ENCODE data around the gene HTRA1.

HTRA1 gene

DNA sequence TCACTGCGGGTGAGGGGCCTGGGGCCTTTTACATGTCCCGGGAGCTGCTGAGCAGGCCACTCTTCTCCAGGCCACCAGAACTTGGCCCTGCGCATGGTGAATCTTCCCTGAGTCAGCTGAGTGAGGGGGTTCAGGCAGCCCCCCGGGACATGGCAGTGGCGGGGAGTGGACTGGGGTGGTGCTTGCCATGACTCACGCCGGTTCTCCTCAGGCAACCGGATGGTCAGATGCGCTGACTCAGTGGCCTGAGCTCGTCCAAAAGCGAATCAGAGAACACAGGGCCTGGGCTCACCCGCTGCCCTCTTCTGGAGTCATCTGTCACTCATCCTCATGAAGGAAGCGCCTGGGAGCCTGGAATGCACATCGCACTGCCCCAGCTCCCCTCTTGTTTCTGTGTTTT is 33.5 kb downstream of the HTRA1 start:
- Histone ChIP-seq H3K79me2 (ENCODE audit: control insufficient read depth, insufficient read depth, low read length) (no peaks in the 10 kb centered on the region), H3K4me1 (ENCODE audit: control insufficient read depth, low read depth, low read length) (peaks cover 10% of the 10 kb centered on the region), H3K27ac (ENCODE audit: low read depth, low read length) (no peak overlapping the region), H4K5ac (ENCODE audit: low read length) (no peak overlapping the region), H2BK5ac (ENCODE audit: low read length) (no peak overlapping the region), H3K18ac (ENCODE audit: low read length) (no peak overlapping the region), H2BK120ac (ENCODE audit: low read depth, low read length) (no peak overlapping the region), H3K36me3 (ENCODE audit: control insufficient read depth, insufficient read depth, low read length) (no peaks in the 10 kb centered on the region), H3K4ac (ENCODE audit: low read depth, low read length) (no peak overlapping the region), H3K4me3 (ENCODE audit: low read length) (no peak overlapping the region), H3K79me1 (ENCODE audit: low read length) (no peaks in the 10 kb centered on the region), H3K27me3 (ENCODE audit: insufficient read depth, low read length, poor library complexity) (no peaks in the 10 kb centered on the region), H3K9ac (ENCODE audit: low read length) (no peak overlapping the region), H2BK15ac (replicated peaks; ENCODE audit: low read depth) (no peak overlapping the region), H4K8ac (ENCODE audit: low read depth, low read length) (no peak overlapping the region), H3K23ac (ENCODE audit: low read length) (no peak overlapping the region), H2AK5ac (ENCODE audit: low read length) (no peak overlapping the region), H3K4me2 (ENCODE audit: low read length) (no peak overlapping the region), H3K56ac (ENCODE audit: low read length) (no peak overlapping the region)
- WGBS (ENCODE audit: extremely low coverage, insufficient coverage, low lambda C conversion rate), result no CpG with 5 or more reads among the region's 14 CpGs
- no peak for DNase-seq

- Histone ChIP-seq H3K4me3 (ENCODE audit: low read length) (no peak overlapping the region), H2BK15ac (replicated peaks; ENCODE audit: low read depth) (no peak overlapping the region), H3K4me1 (ENCODE audit: control insufficient read depth, low read depth, low read length) (peaks cover 10% of the 10 kb centered on the region), H4K8ac (ENCODE audit: low read depth, low read length) (no peak overlapping the region), H3K4ac (ENCODE audit: low read depth, low read length) (no peak overlapping the region), H3K23ac (ENCODE audit: low read length) (no peak overlapping the region), H3K9ac (ENCODE audit: low read length) (no peak overlapping the region), H2AK5ac (ENCODE audit: low read length) (no peak overlapping the region), H3K18ac (ENCODE audit: low read length) (peak overlapping the region; percentile 41), H3K4me2 (ENCODE audit: low read length) (no peak overlapping the region), H2BK5ac (ENCODE audit: low read length) (no peak overlapping the region), H3K27me3 (ENCODE audit: insufficient read depth, low read length, poor library complexity) (no peaks in the 10 kb centered on the region), H4K5ac (ENCODE audit: low read length) (no peak overlapping the region), H2BK120ac (ENCODE audit: low read depth, low read length) (no peak overlapping the region), H3K27ac (ENCODE audit: low read depth, low read length) (no peak overlapping the region), H3K36me3 (ENCODE audit: control insufficient read depth, insufficient read depth, low read length) (no peaks in the 10 kb centered on the region), H3K79me2 (ENCODE audit: control insufficient read depth, insufficient read depth, low read length) (no peaks in the 10 kb centered on the region), H3K79me1 (ENCODE audit: low read length) (no peaks in the 10 kb centered on the region), H3K56ac (ENCODE audit: low read length) (no peak overlapping the region)
- no CpG with 5 or more reads among the region's 12 CpGs for WGBS (ENCODE audit: extremely low coverage, insufficient coverage, low lambda C conversion rate)
- peak; percentile 94 for DNase-seq
Measured at GRCh38 chr10:122495406-122496340, 34.3 kb downstream of the HTRA1 start.

DNA sequence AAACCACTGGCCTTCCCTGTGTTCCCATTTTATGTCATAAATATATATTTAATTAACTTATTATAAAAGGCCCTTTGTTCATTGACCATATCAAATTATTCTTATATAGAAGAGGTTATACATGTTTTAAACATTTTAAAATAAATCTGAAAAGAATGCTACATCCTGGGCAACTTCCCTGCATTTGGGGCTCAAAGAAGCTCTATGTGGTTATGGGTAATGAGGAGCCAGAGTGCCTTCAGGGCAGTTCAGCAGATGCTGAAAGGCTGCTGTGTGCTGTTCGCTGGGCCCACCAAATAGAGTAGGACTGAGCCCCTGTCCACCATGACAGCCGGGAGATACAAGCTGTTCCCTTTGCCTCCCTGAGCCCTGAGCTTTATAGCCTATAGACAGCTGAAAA is 35.9 kb downstream of the HTRA1 start:
- Histone ChIP-seq H3K18ac (ENCODE audit: low read length) (no peak overlapping the region), H2BK15ac (replicated peaks; ENCODE audit: low read depth) (no peak overlapping the region), H2BK5ac (ENCODE audit: low read length) (no peak overlapping the region), H3K4me1 (ENCODE audit: control insufficient read depth, low read depth, low read length) (peaks cover 10% of the 10 kb centered on the region), H3K27ac (ENCODE audit: low read depth, low read length) (no peak overlapping the region), H3K4ac (ENCODE audit: low read depth, low read length) (no peak overlapping the region), H3K27me3 (ENCODE audit: insufficient read depth, low read length, poor library complexity) (no peaks in the 10 kb centered on the region), H3K9ac (ENCODE audit: low read length) (no peak overlapping the region), H3K4me2 (ENCODE audit: low read length) (no peak overlapping the region), H3K79me2 (ENCODE audit: control insufficient read depth, insufficient read depth, low read length) (no peaks in the 10 kb centered on the region), H4K5ac (ENCODE audit: low read length) (no peak overlapping the region), H3K79me1 (ENCODE audit: low read length) (no peaks in the 10 kb centered on the region), H3K36me3 (ENCODE audit: control insufficient read depth, insufficient read depth, low read length) (no peaks in the 10 kb centered on the region), H3K56ac (ENCODE audit: low read length) (no peak overlapping the region), H3K4me3 (ENCODE audit: low read length) (no peak overlapping the region), H3K23ac (ENCODE audit: low read length) (no peak overlapping the region), H2BK120ac (ENCODE audit: low read depth, low read length) (no peak overlapping the region), H2AK5ac (ENCODE audit: low read length) (no peak overlapping the region), H4K8ac (ENCODE audit: low read depth, low read length) (no peak overlapping the region)
- no peak for DNase-seq
- no CpG with 5 or more reads among the region's 2 CpGs for WGBS (ENCODE audit: extremely low coverage, insufficient coverage, low lambda C conversion rate)

DNA sequence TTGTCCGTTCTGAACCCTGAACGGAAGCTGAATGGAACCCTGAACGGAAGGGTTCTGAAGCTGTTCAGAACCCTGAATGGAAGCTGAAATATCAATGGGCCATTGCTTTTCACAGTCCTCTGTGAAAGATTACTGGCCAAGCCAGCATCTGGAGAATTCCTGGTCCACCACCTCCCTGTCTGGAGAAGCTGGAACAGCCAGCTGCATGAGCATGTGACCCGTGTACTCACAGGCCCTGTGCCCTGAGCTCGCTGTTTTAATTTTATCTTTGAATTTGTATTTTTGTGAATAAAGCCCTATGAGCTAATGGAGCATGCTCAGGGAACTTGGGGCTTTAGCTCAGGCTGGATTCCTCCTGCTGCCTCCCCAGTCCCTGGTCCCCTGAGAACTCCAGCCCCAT is 37.2 kb downstream of the HTRA1 start:
- Histone ChIP-seq H3K79me2 (ENCODE audit: control insufficient read depth, insufficient read depth, low read length) (no peaks in the 10 kb centered on the region), H3K4me1 (ENCODE audit: control insufficient read depth, low read depth, low read length) (peaks cover 10% of the 10 kb centered on the region), H2BK5ac (ENCODE audit: low read length) (no peak overlapping the region), H3K79me1 (ENCODE audit: low read length) (no peaks in the 10 kb centered on the region), H2BK15ac (replicated peaks; ENCODE audit: low read depth) (no peak overlapping the region), H3K4ac (ENCODE audit: low read depth, low read length) (no peak overlapping the region), H4K8ac (ENCODE audit: low read depth, low read length) (no peak overlapping the region), H3K9ac (ENCODE audit: low read length) (no peak overlapping the region), H3K4me3 (ENCODE audit: low read length) (no peak overlapping the region), H3K18ac (ENCODE audit: low read length) (no peak overlapping the region), H3K36me3 (ENCODE audit: control insufficient read depth, insufficient read depth, low read length) (no peaks in the 10 kb centered on the region), H2AK5ac (ENCODE audit: low read length) (no peak overlapping the region), H3K27ac (ENCODE audit: low read depth, low read length) (no peak overlapping the region), H2BK120ac (ENCODE audit: low read depth, low read length) (no peak overlapping the region), H3K56ac (ENCODE audit: low read length) (no peak overlapping the region), H3K4me2 (ENCODE audit: low read length) (no peak overlapping the region), H3K23ac (ENCODE audit: low read length) (no peak overlapping the region), H4K5ac (ENCODE audit: low read length) (no peak overlapping the region), H3K27me3 (ENCODE audit: insufficient read depth, low read length, poor library complexity) (no peaks in the 10 kb centered on the region)
- no peak for DNase-seq
- no CpG with 5 or more reads among the region's 5 CpGs for WGBS (ENCODE audit: extremely low coverage, insufficient coverage, low lambda C conversion rate)

DNA sequence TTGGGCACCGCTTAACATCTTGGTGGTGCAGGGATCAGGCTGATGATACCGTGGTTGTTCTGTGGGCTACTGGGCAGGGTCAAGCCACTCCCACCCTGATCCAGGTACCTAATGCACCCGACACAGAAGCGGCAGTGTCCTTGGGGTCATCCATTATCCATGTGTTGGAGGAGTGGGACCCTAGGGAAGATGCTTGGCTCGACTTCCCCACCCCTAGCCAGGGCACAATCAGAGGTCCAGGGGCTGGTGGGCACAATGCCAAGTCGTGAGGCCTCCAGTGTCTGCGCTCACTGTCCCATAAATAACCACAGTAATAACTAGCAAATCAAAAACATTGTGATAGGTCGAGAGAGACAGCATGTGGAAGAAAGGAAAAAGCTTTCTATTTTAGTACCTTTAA is 37.7 kb downstream of the HTRA1 start:
- Histone ChIP-seq H4K8ac (ENCODE audit: low read depth, low read length) (no peak overlapping the region), H2BK15ac (replicated peaks; ENCODE audit: low read depth) (no peak overlapping the region), H3K56ac (ENCODE audit: low read length) (no peak overlapping the region), H3K4ac (ENCODE audit: low read depth, low read length) (no peak overlapping the region), H3K4me3 (ENCODE audit: low read length) (no peak overlapping the region), H4K5ac (ENCODE audit: low read length) (no peak overlapping the region), H3K36me3 (ENCODE audit: control insufficient read depth, insufficient read depth, low read length) (no peaks in the 10 kb centered on the region), H3K79me2 (ENCODE audit: control insufficient read depth, insufficient read depth, low read length) (no peaks in the 10 kb centered on the region), H2BK120ac (ENCODE audit: low read depth, low read length) (no peak overlapping the region), H3K9ac (ENCODE audit: low read length) (no peak overlapping the region), H3K4me1 (ENCODE audit: control insufficient read depth, low read depth, low read length) (peaks cover 10% of the 10 kb centered on the region), H3K27me3 (ENCODE audit: insufficient read depth, low read length, poor library complexity) (no peaks in the 10 kb centered on the region), H3K4me2 (ENCODE audit: low read length) (no peak overlapping the region), H3K23ac (ENCODE audit: low read length) (no peak overlapping the region), H2BK5ac (ENCODE audit: low read length) (no peak overlapping the region), H3K18ac (ENCODE audit: low read length) (no peak overlapping the region), H2AK5ac (ENCODE audit: low read length) (no peak overlapping the region), H3K27ac (ENCODE audit: low read depth, low read length) (no peak overlapping the region), H3K79me1 (ENCODE audit: low read length) (no peaks in the 10 kb centered on the region)
- no CpG with 5 or more reads among the region's 8 CpGs for WGBS (ENCODE audit: extremely low coverage, insufficient coverage, low lambda C conversion rate)
- DNase-seq, result no peak

Measured in mesendoderm (in vitro differentiated cells).